Measurements from ENCODE around the gene RNASEL.

Gene RNASEL

GRCh38 chr1:182629499-182630096 lies 40.5 kb upstream of the RNASEL start:
- Histone ChIP-seq H3K27me3 (ENCODE audit: insufficient read depth, low read length) (no peaks in the 10 kb centered on the region), H3K79me2 (ENCODE audit: insufficient read depth, low read length) (no peaks in the 10 kb centered on the region), H3K36me3 (ENCODE audit: insufficient read depth, low read length) (no peaks in the 10 kb centered on the region), H3F3A (ENCODE audit: insufficient read depth, low read length) (no peaks in the 10 kb centered on the region), H3K9ac (ENCODE audit: low read length) (no peak overlapping the region; the same call in 1 of the 2 replicates), H3K27ac (ENCODE audit: low read depth, low read length, poor library complexity, severe bottlenecking) (peak overlapping the region; percentile 70), H4K20me1 (ENCODE audit: insufficient read depth, low read length) (no peaks in the 10 kb centered on the region), H3K9me2 (ENCODE audit: low read depth, low read length) (no peaks in the 10 kb centered on the region), H3K4me2 (ENCODE audit: low read length) (peak overlapping the region; percentile 6; the same call in 1 of the 2 replicates), H3K4me3 (ENCODE audit: low read depth, low read length, poor library complexity, severe bottlenecking) (no peak overlapping the region), H2AFZ (ENCODE audit: low read length) (no peak overlapping the region), H3K9me3 (ENCODE audit: low read length) (no peaks in the 10 kb centered on the region), H3K4me1 (ENCODE audit: insufficient read depth, low read length, severe bottlenecking) (peaks cover 51% of the 10 kb centered on the region)
- TF ChIP-seq EZH2 (IDR thresholded peaks at IDR 0.05; ENCODE audit: borderline replicate concordance, low read length) = no peak
- no peak for TF ChIP-seq CTCF (IDR thresholded peaks at IDR 0.05; ENCODE audit: low read length)

- no peaks in the 10 kb centered on the region for H3K79me2 ChIP-seq (ENCODE audit: insufficient read depth, low read length)
- peak overlapping the region; percentile 6; the same call in 1 of the 2 replicates for H3K4me2 ChIP-seq (ENCODE audit: low read length)
- no peaks in the 10 kb centered on the region for H3K9me3 ChIP-seq (ENCODE audit: low read length)
These were observed 40.0 kb upstream of the RNASEL start for GRCh38 chr1:182629080-182629479.

GRCh38 chr1:182628657-182629056 lies 39.6 kb upstream of the RNASEL start:
- Histone ChIP-seq H3K27ac (ENCODE audit: low read depth, low read length, poor library complexity, severe bottlenecking) (no peak overlapping the region), H3F3A (ENCODE audit: insufficient read depth, low read length) (no peaks in the 10 kb centered on the region), H3K4me2 (ENCODE audit: low read length) (no peak overlapping the region), H3K4me3 (ENCODE audit: low read depth, low read length, poor library complexity, severe bottlenecking) (no peak overlapping the region), H3K4me1 (ENCODE audit: insufficient read depth, low read length, severe bottlenecking) (peaks cover 43% of the 10 kb centered on the region), H3K9me3 (ENCODE audit: low read length) (no peaks in the 10 kb centered on the region), H3K36me3 (ENCODE audit: insufficient read depth, low read length) (no peaks in the 10 kb centered on the region), H4K20me1 (ENCODE audit: insufficient read depth, low read length) (no peaks in the 10 kb centered on the region), H3K9me2 (ENCODE audit: low read depth, low read length) (no peaks in the 10 kb centered on the region), H3K27me3 (ENCODE audit: insufficient read depth, low read length) (no peaks in the 10 kb centered on the region), H3K79me2 (ENCODE audit: insufficient read depth, low read length) (no peaks in the 10 kb centered on the region), H2AFZ (ENCODE audit: low read length) (no peak overlapping the region), H3K9ac (ENCODE audit: low read length) (no peak overlapping the region)
- TF ChIP-seq CTCF (IDR thresholded peaks at IDR 0.05; ENCODE audit: low read length) = no peak
- TF ChIP-seq EZH2 (IDR thresholded peaks at IDR 0.05; ENCODE audit: borderline replicate concordance, low read length) = no peak

More at GRCh38 chr1:182629080-182629479, 40.0 kb upstream of the RNASEL start:
- Histone ChIP-seq H3K4me1 (ENCODE audit: insufficient read depth, low read length, severe bottlenecking) (peaks cover 46% of the 10 kb centered on the region), H3K9me2 (ENCODE audit: low read depth, low read length) (no peaks in the 10 kb centered on the region), H3K27ac (ENCODE audit: low read depth, low read length, poor library complexity, severe bottlenecking) (peak overlapping the region; percentile 70), H4K20me1 (ENCODE audit: insufficient read depth, low read length) (no peaks in the 10 kb centered on the region), H3K36me3 (ENCODE audit: insufficient read depth, low read length) (no peaks in the 10 kb centered on the region), H3K27me3 (ENCODE audit: insufficient read depth, low read length) (no peaks in the 10 kb centered on the region), H3K4me3 (ENCODE audit: low read depth, low read length, poor library complexity, severe bottlenecking) (no peak overlapping the region), H3F3A (ENCODE audit: insufficient read depth, low read length) (no peaks in the 10 kb centered on the region), H3K9ac (ENCODE audit: low read length) (no peak overlapping the region), H2AFZ (ENCODE audit: low read length) (no peak overlapping the region)
- TF ChIP-seq EZH2 (IDR thresholded peaks at IDR 0.05; ENCODE audit: borderline replicate concordance, low read length) (no peak), CTCF (IDR thresholded peaks at IDR 0.05; ENCODE audit: low read length) (no peak)

All from OCI-LY1 (cell line).